Stimulated activated CD8-positive, alpha-beta memory T cell treated with anti-CD3 and anti-CD28 coated beads, Interleukin-4, amount 100 ng/mL, for 48 hours (primary cell): Measurements from ENCODE around the gene ZP2.
"Not testable (repeated sequence)": the region's sequence is repeated elsewhere in the genome, so short reads cannot be mapped to it uniquely, and the experiment has no call there.

Source experiments
- DNase-seq: peaks from one replicate; pipeline ENCODE4 v3.0.0-alpha.2; 2020

ZP2 gene

GRCh38 chr16:21208446-21209230 lies 2.7 kb downstream of the ZP2 start:
- no peak for DNase-seq

- no peak for DNase-seq
These were observed 4.8 kb downstream of the ZP2 start for GRCh38 chr16:21206550-21206949.

- DNase-seq = no peak
These were observed 6.1 kb downstream of the ZP2 start for GRCh38 chr16:21205303-21205702.

- DNase-seq = no peak
These were observed 8.1 kb downstream of the ZP2 start for GRCh38 chr16:21203155-21203797.

GRCh38 chr16:21199607-21200218 lies 11.7 kb downstream of the ZP2 start:
- DNase-seq = no peak

- no peak for DNase-seq
These were observed 13.8 kb downstream of the ZP2 start for GRCh38 chr16:21197621-21198020.

GRCh38 chr16:21197112-21197511 lies 14.3 kb downstream of the ZP2 start:
- no peak for DNase-seq

- DNase-seq = not testable (repeated sequence)
These were observed 16.0 kb downstream of the ZP2 start for GRCh38 chr16:21195330-21195729.

GRCh38 chr16:21194771-21195301 lies 16.5 kb downstream of the ZP2 start:
- no peak for DNase-seq

GRCh38 chr16:21192991-21193390 lies 18.4 kb downstream of the ZP2 start:
- DNase-seq = no peak

GRCh38 chr16:21190599-21190998 lies 20.8 kb downstream of the ZP2 start:
- DNase-seq = no peak

GRCh38 chr16:21190013-21190412 lies 21.4 kb downstream of the ZP2 start:
- no peak for DNase-seq

- DNase-seq = no peak
These were observed 22.1 kb downstream of the ZP2 start for GRCh38 chr16:21189311-21189710.

- no peak for DNase-seq
These were observed 25.1 kb downstream of the ZP2 start for GRCh38 chr16:21186326-21186691.

- no peak for DNase-seq
These were observed 25.6 kb downstream of the ZP2 start for GRCh38 chr16:21185659-21186325.

- DNase-seq = no peak
These were observed 26.5 kb downstream of the ZP2 start for GRCh38 chr16:21184834-21185233.

- no peak for DNase-seq
These were observed 27.4 kb downstream of the ZP2 start for GRCh38 chr16:21183995-21184394.

GRCh38 chr16:21179983-21180365 lies 31.4 kb downstream of the ZP2 start:
- no peak for DNase-seq

- DNase-seq = no peak
These were observed 32.0 kb downstream of the ZP2 start for GRCh38 chr16:21179126-21179982.

GRCh38 chr16:21175397-21175796 lies 36.0 kb downstream of the ZP2 start:
- DNase-seq = no peak

- DNase-seq = no peak
These were observed 38.7 kb downstream of the ZP2 start for GRCh38 chr16:21172650-21173049.

GRCh38 chr16:21170116-21170515 lies 41.3 kb downstream of the ZP2 start:
- DNase-seq = not testable (repeated sequence)
